ENCODE data around the gene TP53RK. TPM values are rescaled to one million over a fixed set of nuclear protein-coding genes. Genes with fewer than 3 reads are reported as not detected.

TP53RK gene
- total RNA-seq: 12.0 to 13.3 TPM (median 12.1 TPM) in 3 replicates
- long read RNA-seq, transcript TP53RK-202 (2 exons, 3,515 nt): major isoform, 40 of 54 reads
- long read RNA-seq, partial matches to known transcripts: 0 of 54 reads
- long read RNA-seq, other reads (novel, unspliced or antisense): 12 of 54 reads

GRCh38 chr20:46689082-46689753 lies at the start of gene TP53RK:
TSS of gene TP53RK (minus strand) at chr20:46689444. CDS start at chr20:46689414, 30 bp downstream.
- TF ChIP-seq, protein P1, sequence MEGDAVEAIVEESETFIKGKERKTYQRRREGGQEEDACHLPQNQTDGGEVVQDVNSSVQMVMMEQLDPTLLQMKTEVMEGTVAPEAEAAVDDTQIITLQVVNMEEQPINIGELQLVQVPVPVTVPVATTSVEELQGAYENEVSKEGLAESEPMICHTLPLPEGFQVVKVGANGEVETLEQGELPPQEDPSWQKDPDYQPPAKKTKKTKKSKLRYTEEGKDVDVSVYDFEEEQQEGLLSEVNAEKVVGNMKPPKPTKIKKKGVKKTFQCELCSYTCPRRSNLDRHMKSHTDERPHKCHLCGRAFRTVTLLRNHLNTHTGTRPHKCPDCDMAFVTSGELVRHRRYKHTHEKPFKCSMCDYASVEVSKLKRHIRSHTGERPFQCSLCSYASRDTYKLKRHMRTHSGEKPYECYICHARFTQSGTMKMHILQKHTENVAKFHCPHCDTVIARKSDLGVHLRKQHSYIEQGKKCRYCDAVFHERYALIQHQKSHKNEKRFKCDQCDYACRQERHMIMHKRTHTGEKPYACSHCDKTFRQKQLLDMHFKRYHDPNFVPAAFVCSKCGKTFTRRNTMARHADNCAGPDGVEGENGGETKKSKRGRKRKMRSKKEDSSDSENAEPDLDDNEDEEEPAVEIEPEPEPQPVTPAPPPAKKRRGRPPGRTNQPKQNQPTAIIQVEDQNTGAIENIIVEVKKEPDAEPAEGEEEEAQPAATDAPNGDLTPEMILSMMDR (IDR thresholded peaks at IDR 0.05): peak; percentile 57
- H3K27me3 Mint-ChIP-seq (ENCODE audit: low read depth): no peaks in the 10 kb centered on the region
- peak within 1 kb of the TSS; percentile 95 for H3K27ac Mint-ChIP-seq (ENCODE audit: unreplicated experiment)
- DNase-seq (ENCODE audit: low spot score): peak; percentile 100
- H3K4me3 Mint-ChIP-seq (ENCODE audit: unreplicated experiment): peak within 1 kb of the TSS; percentile 76
- peaks cover 44% of the 10 kb centered on the region for H3K4me1 Mint-ChIP-seq (ENCODE audit: low read depth)
- H3K9me3 Mint-ChIP-seq (ENCODE audit: low read depth): peaks cover 2% of the 10 kb centered on the region
- peaks cover 9% of the 10 kb centered on the region for H3K36me3 Mint-ChIP-seq (ENCODE audit: low read depth)

DNA sequence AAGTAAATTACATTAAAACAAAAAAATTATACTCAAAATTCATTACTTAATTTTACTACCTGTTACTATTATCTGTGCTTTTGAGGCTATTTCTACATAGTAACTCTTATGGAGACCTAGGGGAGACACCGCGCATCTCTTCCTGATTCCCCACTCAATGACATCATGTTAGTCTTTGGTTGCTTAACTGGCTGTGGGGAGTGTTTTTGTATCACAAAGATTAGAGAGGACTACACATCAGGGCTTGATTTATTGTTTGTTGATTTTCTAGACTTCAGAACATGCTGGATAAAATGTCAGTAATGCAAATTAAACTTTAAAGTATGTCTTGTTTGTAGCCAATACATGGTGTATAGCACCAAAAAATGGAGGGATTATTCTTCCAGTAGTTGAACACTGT lies 46.2 kb upstream of the TP53RK start:
- no peaks in the 10 kb centered on the region for H3K9me3 Mint-ChIP-seq (ENCODE audit: low read depth)
- H3K4me3 Mint-ChIP-seq (ENCODE audit: unreplicated experiment): no peak overlapping the region
- peaks cover 18% of the 10 kb centered on the region for H3K36me3 Mint-ChIP-seq (ENCODE audit: low read depth)
- H3K4me1 Mint-ChIP-seq (ENCODE audit: low read depth): peaks cover 2% of the 10 kb centered on the region
- TF ChIP-seq, protein P1 (IDR thresholded peaks at IDR 0.05): no peak
- DNase-seq (ENCODE audit: low spot score): no peak
- peaks cover 3% of the 10 kb centered on the region for H3K27me3 Mint-ChIP-seq (ENCODE audit: low read depth)
- H3K27ac Mint-ChIP-seq (ENCODE audit: unreplicated experiment): no peak overlapping the region

GRCh38 chr20:46731770-46732169 lies 42.5 kb upstream of the TP53RK start:
- H3K27ac Mint-ChIP-seq (ENCODE audit: unreplicated experiment): no peak overlapping the region
- TF ChIP-seq, protein P1 (IDR thresholded peaks at IDR 0.05): no peak
- peaks cover under 1% of the 10 kb centered on the region for H3K4me1 Mint-ChIP-seq (ENCODE audit: low read depth)
- no peak overlapping the region for H3K4me3 Mint-ChIP-seq (ENCODE audit: unreplicated experiment)
- DNase-seq (ENCODE audit: low spot score): no peak
- H3K27me3 Mint-ChIP-seq (ENCODE audit: low read depth): no peaks in the 10 kb centered on the region
- H3K36me3 Mint-ChIP-seq (ENCODE audit: low read depth): peaks cover 30% of the 10 kb centered on the region
- no peaks in the 10 kb centered on the region for H3K9me3 Mint-ChIP-seq (ENCODE audit: low read depth)

DNA sequence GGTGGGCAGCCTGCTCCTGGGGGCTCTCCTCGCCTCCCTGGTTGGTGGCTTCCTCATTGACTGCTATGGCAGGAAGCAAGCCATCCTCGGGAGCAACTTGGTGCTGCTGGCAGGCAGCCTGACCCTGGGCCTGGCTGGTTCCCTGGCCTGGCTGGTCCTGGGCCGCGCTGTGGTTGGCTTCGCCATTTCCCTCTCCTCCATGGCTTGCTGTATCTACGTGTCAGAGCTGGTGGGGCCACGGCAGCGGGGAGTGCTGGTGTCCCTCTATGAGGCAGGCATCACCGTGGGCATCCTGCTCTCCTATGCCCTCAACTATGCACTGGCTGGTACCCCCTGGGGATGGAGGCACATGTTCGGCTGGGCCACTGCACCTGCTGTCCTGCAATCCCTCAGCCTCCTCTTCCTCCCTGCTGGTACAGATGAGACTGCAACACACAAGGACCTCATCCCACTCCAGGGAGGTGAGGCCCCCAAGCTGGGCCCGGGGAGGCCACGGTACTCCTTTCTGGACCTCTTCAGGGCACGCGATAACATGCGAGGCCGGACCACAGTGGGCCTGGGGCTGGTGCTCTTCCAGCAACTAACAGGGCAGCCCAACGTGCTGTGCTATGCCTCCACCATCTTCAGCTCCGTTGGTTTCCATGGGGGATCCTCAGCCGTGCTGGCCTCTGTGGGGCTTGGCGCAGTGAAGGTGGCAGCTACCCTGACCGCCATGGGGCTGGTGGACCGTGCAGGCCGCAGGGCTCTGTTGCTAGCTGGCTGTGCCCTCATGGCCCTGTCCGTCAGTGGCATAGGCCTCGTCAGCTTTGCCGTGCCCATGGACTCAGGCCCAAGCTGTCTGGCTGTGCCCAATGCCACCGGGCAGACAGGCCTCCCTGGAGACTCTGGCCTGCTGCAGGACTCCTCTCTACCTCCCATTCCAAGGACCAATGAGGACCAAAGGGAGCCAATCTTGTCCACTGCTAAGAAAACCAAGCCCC lies 36.2 kb upstream of the TP53RK start:
- TF ChIP-seq, protein P1 (IDR thresholded peaks at IDR 0.05): no peak
- DNase-seq (ENCODE audit: low spot score): no peak
- Mint-ChIP-seq H3K9me3 (ENCODE audit: low read depth) (peaks cover 8% of the 10 kb centered on the region), H3K27me3 (ENCODE audit: low read depth) (no peaks in the 10 kb centered on the region), H3K4me3 (ENCODE audit: unreplicated experiment) (no peak overlapping the region), H3K27ac (ENCODE audit: unreplicated experiment) (no peak overlapping the region), H3K4me1 (ENCODE audit: low read depth) (peaks cover 7% of the 10 kb centered on the region), H3K36me3 (ENCODE audit: low read depth) (peaks cover 26% of the 10 kb centered on the region)

DNA sequence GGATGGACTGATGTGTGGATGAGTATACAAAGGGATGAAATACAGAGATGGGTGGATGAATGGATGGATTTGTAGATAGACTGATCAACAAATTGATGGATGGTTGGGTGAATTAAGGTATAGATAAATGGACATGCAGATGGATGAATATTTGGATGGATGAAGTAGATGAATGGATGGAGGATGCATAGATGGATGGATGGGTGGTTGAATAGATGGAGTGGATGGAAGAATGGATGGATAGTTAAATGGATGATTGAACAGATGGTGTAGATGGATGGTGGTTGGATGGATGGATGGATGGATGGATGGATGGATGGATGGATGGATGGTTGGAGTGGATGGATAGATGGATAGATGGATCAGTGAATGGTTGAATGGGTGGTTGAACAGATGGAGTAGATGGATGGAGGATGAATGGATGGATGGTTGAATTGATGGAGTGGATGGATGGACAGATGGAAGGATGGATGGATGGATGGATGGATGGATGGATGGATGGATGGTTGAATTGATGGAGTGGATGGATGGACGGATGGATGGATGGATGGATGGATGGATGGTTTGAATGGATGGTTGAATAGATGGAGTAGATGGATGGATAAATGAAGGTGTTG lies 35.2 kb upstream of the TP53RK start:
- peaks cover 28% of the 10 kb centered on the region for H3K36me3 Mint-ChIP-seq (ENCODE audit: low read depth)
- peaks cover 7% of the 10 kb centered on the region for H3K4me1 Mint-ChIP-seq (ENCODE audit: low read depth)
- no peak overlapping the region for H3K4me3 Mint-ChIP-seq (ENCODE audit: unreplicated experiment)

More for the DNA sequence above, 35.2 kb upstream of the TP53RK start:
- H3K27ac Mint-ChIP-seq (ENCODE audit: unreplicated experiment): no peak overlapping the region
- DNase-seq (ENCODE audit: low spot score): no peak
- TF ChIP-seq, protein P1 (IDR thresholded peaks at IDR 0.05): no peak
- H3K9me3 Mint-ChIP-seq (ENCODE audit: low read depth): peaks cover 13% of the 10 kb centered on the region
- H3K27me3 Mint-ChIP-seq (ENCODE audit: low read depth): no peaks in the 10 kb centered on the region
